Activated naive CD4-positive, alpha-beta T cell treated with anti-CD3 and anti-CD28 coated beads for 36 hours (primary cell): Measurements from ENCODE around the gene COL4A2. TPM values are rescaled to one million over a fixed set of nuclear protein-coding genes. Genes with fewer than 3 reads are reported as not detected.
A peak's percentile ranks its signal among the peaks of the same experiment; 100 is the strongest.
"Not testable (repeated sequence)": the region's sequence is repeated elsewhere in the genome, so short reads cannot be mapped to it uniquely, and the experiment has no call there.

Experiments used
- CTCF ChIA-PET: fragments of 350-600 bp; sonication (Branson Sonifier 250); formaldehyde crosslinking; loops from one replicate; lab custom pipeline; 2021; ENCODE audit warnings: antibody characterized with exemption; lab: Charles Lee
- DNase-seq: peaks from one replicate; pipeline ENCODE4 v3.0.0-alpha.2; 2020
- H3K27ac Mint-ChIP-seq: one replicate; pipeline ENCODE4 v1.8.0; 2021; ENCODE audit warnings: mild to moderate bottlenecking, mixed read lengths
- H3K27me3 Mint-ChIP-seq: one replicate; pipeline ENCODE4 v1.8.0; 2021; ENCODE audit warnings: low read depth, mixed read lengths
- H3K36me3 Mint-ChIP-seq: one replicate; pipeline ENCODE4 v1.8.0; 2021; ENCODE audit warnings: low read depth, mixed read lengths
- H3K4me1 Mint-ChIP-seq: one replicate; pipeline ENCODE4 v1.8.0; 2021; ENCODE audit warnings: low read depth, mixed read lengths
- H3K4me3 Mint-ChIP-seq: one replicate; pipeline ENCODE4 v1.8.0; 2021; ENCODE audit warnings: mild to moderate bottlenecking, moderate library complexity, mixed read lengths
- H3K9me3 Mint-ChIP-seq: one replicate; pipeline ENCODE4 v1.8.0; 2021; ENCODE audit warnings: mixed read lengths
- intact Hi-C: fragments of 100-400 bp; cut with micrococcal nuclease; formaldehyde crosslinking; loops from one replicate; pipeline ENCODE4 v1.15.1; 2023
- total RNA-seq, 2 experiments: library from RNA; stranded (reverse); gene quantifications; one replicate each; pipeline ENCODE4 v1.2.3, GENCODE V29; 2021

The COL4A2 gene
- total RNA-seq, 2 experiments from 2014 or later = not detected

GRCh38 chr13:110314516-110315245 is 7.6 kb downstream of the COL4A2 start:
- no peak for DNase-seq
- CTCF ChIA-PET = no interaction called here
- peaks cover 41% of the 10 kb centered on the region for H3K27me3 Mint-ChIP-seq
- H3K36me3 Mint-ChIP-seq = no peaks in the 10 kb centered on the region
- intact Hi-C loops = no loop called here
- no peak overlapping the region for H3K27ac Mint-ChIP-seq
- no peak overlapping the region for H3K4me3 Mint-ChIP-seq
- no peaks in the 10 kb centered on the region for H3K9me3 Mint-ChIP-seq
- peaks cover 4% of the 10 kb centered on the region for H3K4me1 Mint-ChIP-seq

GRCh38 chr13:110316196-110316595 is 9.1 kb downstream of the COL4A2 start:
- no peak overlapping the region for H3K27ac Mint-ChIP-seq
- DNase-seq = no peak
- H3K4me1 Mint-ChIP-seq = peaks cover 13% of the 10 kb centered on the region
- intact Hi-C loops = no loop called here
- peaks cover 29% of the 10 kb centered on the region for H3K27me3 Mint-ChIP-seq
- no peaks in the 10 kb centered on the region for H3K9me3 Mint-ChIP-seq
- CTCF ChIA-PET = no interaction called here
- no peak overlapping the region for H3K4me3 Mint-ChIP-seq
- H3K36me3 Mint-ChIP-seq = no peaks in the 10 kb centered on the region

GRCh38 chr13:110317093-110317492 is 10.0 kb downstream of the COL4A2 start:
- CTCF ChIA-PET = no interaction called here
- H3K27ac Mint-ChIP-seq = no peak overlapping the region
- peaks cover 13% of the 10 kb centered on the region for H3K4me1 Mint-ChIP-seq
- no peak overlapping the region for H3K4me3 Mint-ChIP-seq
- no peaks in the 10 kb centered on the region for H3K36me3 Mint-ChIP-seq
- intact Hi-C loops = no loop called here
- H3K9me3 Mint-ChIP-seq = no peaks in the 10 kb centered on the region
- no peak for DNase-seq
- peaks cover 31% of the 10 kb centered on the region for H3K27me3 Mint-ChIP-seq

- Mint-ChIP-seq H3K9me3 (no peaks in the 10 kb centered on the region), H3K36me3 (no peaks in the 10 kb centered on the region), H3K4me3 (no peak overlapping the region), H3K27me3 (peaks cover 31% of the 10 kb centered on the region), H3K27ac (no peak overlapping the region), H3K4me1 (peaks cover 13% of the 10 kb centered on the region)
- no peak for DNase-seq
- intact Hi-C loops = no loop called here
- CTCF ChIA-PET = interaction anchor here (0.7 kb wide), 1 partner anchor 93 kb away, joined by 3 read pairs; no protein-coding TSS in a partner anchor
Observed at GRCh38 chr13:110317496-110318195, 10.6 kb downstream of the COL4A2 start.

GRCh38 chr13:110318920-110319319 is 11.8 kb downstream of the COL4A2 start:
- CTCF ChIA-PET = no interaction called here
- peaks cover 36% of the 10 kb centered on the region for H3K27me3 Mint-ChIP-seq
- H3K4me1 Mint-ChIP-seq = peaks cover 13% of the 10 kb centered on the region
- no peaks in the 10 kb centered on the region for H3K9me3 Mint-ChIP-seq
- DNase-seq = no peak
- intact Hi-C loops = no loop called here
- H3K36me3 Mint-ChIP-seq = no peaks in the 10 kb centered on the region
- H3K4me3 Mint-ChIP-seq = no peak overlapping the region
- H3K27ac Mint-ChIP-seq = no peak overlapping the region

- H3K4me1 Mint-ChIP-seq = peaks cover 13% of the 10 kb centered on the region
- H3K36me3 Mint-ChIP-seq = no peaks in the 10 kb centered on the region
- DNase-seq = no peak
- CTCF ChIA-PET = no interaction called here
- H3K4me3 Mint-ChIP-seq = no peak overlapping the region
- H3K9me3 Mint-ChIP-seq = no peaks in the 10 kb centered on the region
- intact Hi-C loops = no loop called here
- H3K27ac Mint-ChIP-seq = no peak overlapping the region
- H3K27me3 Mint-ChIP-seq = peaks cover 31% of the 10 kb centered on the region
Observed at GRCh38 chr13:110319397-110319773, 12.3 kb downstream of the COL4A2 start.

- CTCF ChIA-PET = no interaction called here
- Mint-ChIP-seq H3K4me3 (no peak overlapping the region), H3K4me1 (peaks cover 13% of the 10 kb centered on the region), H3K27me3 (peaks cover 34% of the 10 kb centered on the region), H3K9me3 (no peaks in the 10 kb centered on the region), H3K27ac (peak overlapping the region; percentile 59), H3K36me3 (no peaks in the 10 kb centered on the region)
- peak; percentile 80 for DNase-seq
- intact Hi-C loops = loop anchor here (1.0 to 2.0 kb wide), 2 partner anchors 21 to 63 kb away; no protein-coding TSS in a partner anchor
Observed at GRCh38 chr13:110319774-110320509, 12.9 kb downstream of the COL4A2 start.

GRCh38 chr13:110320645-110321044 is 13.6 kb downstream of the COL4A2 start:
- H3K36me3 Mint-ChIP-seq = no peaks in the 10 kb centered on the region
- H3K4me3 Mint-ChIP-seq = no peak overlapping the region
- H3K27me3 Mint-ChIP-seq = peaks cover 38% of the 10 kb centered on the region
- peaks cover 13% of the 10 kb centered on the region for H3K4me1 Mint-ChIP-seq
- DNase-seq = no peak
- no peak overlapping the region for H3K27ac Mint-ChIP-seq
- intact Hi-C loops = loop anchor here (1.0 to 2.0 kb wide), 2 partner anchors 21 to 62 kb away; no protein-coding TSS in a partner anchor
- no peaks in the 10 kb centered on the region for H3K9me3 Mint-ChIP-seq
- CTCF ChIA-PET = no interaction called here

GRCh38 chr13:110321573-110321972 is 14.5 kb downstream of the COL4A2 start:
- H3K27ac Mint-ChIP-seq, H3K36me3 Mint-ChIP-seq, CTCF ChIA-PET, H3K9me3 Mint-ChIP-seq, H3K4me3 Mint-ChIP-seq, DNase-seq: not testable (repeated sequence)
- Mint-ChIP-seq H3K27me3 (peaks cover 40% of the 10 kb centered on the region), H3K4me1 (peaks cover 13% of the 10 kb centered on the region)
- intact Hi-C loops = loop anchor here (2.0 kb wide), 1 partner anchor 61 kb away; no protein-coding TSS in a partner anchor

- H3K9me3 Mint-ChIP-seq = no peaks in the 10 kb centered on the region
- no peaks in the 10 kb centered on the region for H3K36me3 Mint-ChIP-seq
- intact Hi-C loops = no loop called here
- peaks cover 41% of the 10 kb centered on the region for H3K27me3 Mint-ChIP-seq
- no peak overlapping the region for H3K27ac Mint-ChIP-seq
- DNase-seq = no peak
- CTCF ChIA-PET = no interaction called here
- H3K4me1 Mint-ChIP-seq = peaks cover 13% of the 10 kb centered on the region
- no peak overlapping the region for H3K4me3 Mint-ChIP-seq
Observed at GRCh38 chr13:110322126-110322827, 15.2 kb downstream of the COL4A2 start.

GRCh38 chr13:110322828-110323171 is 15.7 kb downstream of the COL4A2 start:
- Mint-ChIP-seq H3K36me3 (no peaks in the 10 kb centered on the region), H3K4me3 (no peak overlapping the region), H3K27me3 (peaks cover 43% of the 10 kb centered on the region), H3K4me1 (peaks cover 13% of the 10 kb centered on the region), H3K27ac (no peak overlapping the region), H3K9me3 (no peaks in the 10 kb centered on the region)
- DNase-seq = no peak
- CTCF ChIA-PET = interaction anchor here (0.8 to 0.9 kb wide), 2 partner anchors 19 to 32 kb away, joined by 3 to 4 read pairs; no protein-coding TSS in a partner anchor
- intact Hi-C loops = no loop called here
